CD4-positive, alpha-beta T cell treated with Interleukin-6 for 4 hours (primary cell): ENCODE data around the gene PHKA2.
"Not testable (repeated sequence)": the region's sequence is repeated elsewhere in the genome, so short reads cannot be mapped to it uniquely, and the experiment has no call there.

Source experiments
- DNase-seq: peaks from one replicate; pipeline ENCODE4 v3.0.0-alpha.2; 2020; ENCODE audit warnings: mixed read lengths

PHKA2 gene

DNA sequence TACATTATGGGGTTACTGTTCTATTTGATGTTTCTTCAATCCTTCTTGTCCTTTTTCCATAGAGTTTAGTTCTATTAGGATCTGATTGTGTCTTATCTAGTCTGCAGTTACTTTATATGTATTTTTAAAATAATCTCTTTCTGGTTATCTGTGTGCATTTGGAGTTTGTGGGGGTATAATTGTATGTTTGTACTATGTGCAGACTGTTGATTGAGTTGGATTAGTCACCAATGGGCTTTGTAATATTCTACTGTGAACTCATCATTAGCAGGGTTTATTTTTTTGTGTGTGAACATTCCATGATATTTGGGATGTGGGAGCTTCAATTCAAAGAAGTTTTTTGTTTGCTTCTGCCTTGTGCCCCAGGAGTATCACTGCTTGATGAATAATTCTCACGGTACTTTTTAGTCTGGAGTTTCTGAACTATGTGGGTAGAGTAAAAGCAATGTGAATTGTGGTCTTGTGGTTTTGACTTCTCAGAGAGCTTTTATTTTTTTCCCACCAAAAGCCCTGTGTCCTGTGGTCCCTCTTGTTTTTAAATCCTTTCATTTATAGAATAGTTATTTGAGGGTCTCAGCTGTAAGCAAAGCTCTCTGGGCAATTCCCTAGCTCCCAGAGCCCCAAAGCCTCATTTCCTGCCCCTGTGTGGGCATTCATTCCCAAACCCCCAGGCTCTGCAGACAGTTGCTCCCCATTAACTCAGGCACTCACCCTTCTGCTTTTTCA, 127.8 kb downstream of the PHKA2 start:
- DNase-seq: no peak

DNA sequence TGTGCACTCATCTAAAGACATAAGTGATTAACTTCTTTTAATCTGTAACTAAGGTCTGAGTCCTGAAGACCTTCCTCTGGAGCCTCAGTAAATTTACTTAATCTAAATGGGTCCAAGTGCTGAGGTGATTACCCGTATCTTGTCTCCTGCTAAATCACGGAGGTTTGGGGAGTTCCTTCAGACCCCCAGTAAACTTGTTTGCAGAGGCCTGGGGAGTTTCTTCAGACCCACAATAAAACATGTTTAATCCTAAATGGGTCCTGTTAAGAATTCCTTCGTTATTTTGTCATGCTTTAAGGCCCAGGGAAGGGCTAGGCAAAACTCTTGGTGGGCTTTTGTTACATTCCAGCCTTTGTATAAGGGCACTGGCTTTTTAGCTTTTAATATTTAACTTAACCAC, 136.0 kb downstream of the PHKA2 start:
- not testable (repeated sequence) for DNase-seq
